GM12873 (cell line): ENCODE results near the gene MSH6.

ENCODE experiments used
- TF ChIP-seq, protein P1 (sequence below): IDR thresholded peaks from 2 replicates; pipeline ENCODE4 v1.5.1; 2012; ENCODE audit warnings: low read depth, mild to moderate bottlenecking, moderate library complexity, low read length, control low read depth; ENCODE audit not compliant: insufficient read depth; ENCODE audit errors: missing control alignments

MSH6 gene

DNA sequence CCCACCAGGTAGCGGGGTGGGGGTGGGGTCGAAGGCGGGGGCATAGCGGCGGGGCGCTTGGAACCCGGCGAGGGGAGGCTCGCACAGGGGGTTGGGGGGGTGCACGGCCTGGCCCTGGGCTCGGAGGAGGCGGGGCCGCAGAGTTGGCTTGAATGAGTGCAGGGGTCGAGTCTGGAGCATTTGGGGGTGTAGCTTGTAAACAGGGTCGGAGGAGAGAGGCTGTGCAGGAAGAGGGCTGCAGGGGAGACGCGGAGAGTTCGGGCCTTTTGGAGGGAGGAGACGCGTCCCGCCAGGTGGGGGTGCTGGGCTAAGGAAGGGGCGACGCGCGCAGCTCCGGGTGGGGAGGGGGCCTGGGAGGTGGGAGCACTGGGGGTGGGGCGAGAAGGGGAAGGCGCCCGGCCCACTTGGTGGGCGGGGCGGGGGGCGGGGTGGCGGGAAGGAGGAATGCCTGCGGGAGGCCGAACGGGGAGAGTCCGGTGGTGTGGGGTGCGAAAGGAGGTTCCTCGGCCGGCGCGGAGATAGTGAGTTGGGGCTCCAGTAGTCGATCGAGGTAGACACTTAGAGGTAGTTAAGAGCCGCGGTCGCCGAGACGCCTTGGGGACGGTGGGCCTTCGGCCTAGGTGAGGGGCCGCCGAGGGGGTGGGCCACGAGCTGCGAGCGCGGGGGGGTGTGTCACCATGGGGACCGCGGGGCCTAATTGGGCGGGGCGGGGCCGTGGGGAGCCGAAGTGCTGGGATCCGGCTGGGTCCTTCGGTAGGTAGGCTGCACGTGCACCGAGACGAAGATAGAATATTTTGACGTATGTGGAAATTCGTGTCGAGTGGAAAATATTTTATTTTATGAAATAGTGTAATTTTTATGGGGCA is 774 bp downstream of the MSH6 start:
- TF ChIP-seq, protein P1, sequence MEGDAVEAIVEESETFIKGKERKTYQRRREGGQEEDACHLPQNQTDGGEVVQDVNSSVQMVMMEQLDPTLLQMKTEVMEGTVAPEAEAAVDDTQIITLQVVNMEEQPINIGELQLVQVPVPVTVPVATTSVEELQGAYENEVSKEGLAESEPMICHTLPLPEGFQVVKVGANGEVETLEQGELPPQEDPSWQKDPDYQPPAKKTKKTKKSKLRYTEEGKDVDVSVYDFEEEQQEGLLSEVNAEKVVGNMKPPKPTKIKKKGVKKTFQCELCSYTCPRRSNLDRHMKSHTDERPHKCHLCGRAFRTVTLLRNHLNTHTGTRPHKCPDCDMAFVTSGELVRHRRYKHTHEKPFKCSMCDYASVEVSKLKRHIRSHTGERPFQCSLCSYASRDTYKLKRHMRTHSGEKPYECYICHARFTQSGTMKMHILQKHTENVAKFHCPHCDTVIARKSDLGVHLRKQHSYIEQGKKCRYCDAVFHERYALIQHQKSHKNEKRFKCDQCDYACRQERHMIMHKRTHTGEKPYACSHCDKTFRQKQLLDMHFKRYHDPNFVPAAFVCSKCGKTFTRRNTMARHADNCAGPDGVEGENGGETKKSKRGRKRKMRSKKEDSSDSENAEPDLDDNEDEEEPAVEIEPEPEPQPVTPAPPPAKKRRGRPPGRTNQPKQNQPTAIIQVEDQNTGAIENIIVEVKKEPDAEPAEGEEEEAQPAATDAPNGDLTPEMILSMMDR = peak; percentile 12

DNA sequence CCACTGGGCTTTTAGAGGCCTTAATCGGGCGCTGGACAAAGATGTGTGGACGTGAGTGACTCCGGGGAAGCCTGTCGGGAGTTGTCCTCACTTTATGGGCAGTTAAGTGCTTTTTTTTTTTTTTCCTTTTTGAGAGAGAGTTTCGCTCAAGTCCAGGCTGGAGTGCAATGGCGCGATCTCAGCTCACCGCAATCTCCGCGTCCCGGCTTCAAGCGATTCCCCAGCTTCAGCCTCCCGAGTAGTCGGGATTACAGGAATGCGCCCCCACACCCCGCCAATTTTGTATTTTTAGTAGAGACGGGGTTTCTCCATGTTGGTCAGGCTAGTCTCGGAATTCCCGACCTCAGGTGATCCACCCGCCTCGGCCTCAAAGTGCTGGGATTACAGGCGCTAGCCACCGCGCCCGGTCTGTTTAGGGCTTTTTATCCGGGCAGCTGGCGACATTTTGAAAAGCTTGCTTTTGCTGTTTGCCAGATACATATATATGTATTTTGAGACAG is 1.5 kb downstream of the MSH6 start:
- TF ChIP-seq, protein P1 = no peak

DNA sequence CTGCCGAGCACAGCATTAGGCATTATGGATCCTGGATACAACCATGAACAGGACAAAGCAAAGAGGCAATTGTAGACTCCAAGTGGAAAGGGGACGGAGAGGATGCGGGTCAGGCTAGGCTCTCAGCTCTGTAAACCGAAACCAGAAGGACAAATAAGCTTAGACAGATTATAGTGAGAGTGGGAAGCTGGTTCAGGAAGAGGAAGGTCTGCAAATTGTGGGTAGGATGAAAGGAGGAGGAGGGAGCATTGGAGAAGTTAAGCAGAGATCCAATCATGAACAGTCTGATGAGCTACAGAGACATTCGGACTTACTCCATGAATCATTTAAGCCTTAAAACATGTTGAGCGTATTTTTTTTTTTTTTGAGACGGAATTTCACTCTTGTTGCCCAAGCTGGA is 3.0 kb downstream of the MSH6 start:
- TF ChIP-seq, protein P1 = no peak

DNA sequence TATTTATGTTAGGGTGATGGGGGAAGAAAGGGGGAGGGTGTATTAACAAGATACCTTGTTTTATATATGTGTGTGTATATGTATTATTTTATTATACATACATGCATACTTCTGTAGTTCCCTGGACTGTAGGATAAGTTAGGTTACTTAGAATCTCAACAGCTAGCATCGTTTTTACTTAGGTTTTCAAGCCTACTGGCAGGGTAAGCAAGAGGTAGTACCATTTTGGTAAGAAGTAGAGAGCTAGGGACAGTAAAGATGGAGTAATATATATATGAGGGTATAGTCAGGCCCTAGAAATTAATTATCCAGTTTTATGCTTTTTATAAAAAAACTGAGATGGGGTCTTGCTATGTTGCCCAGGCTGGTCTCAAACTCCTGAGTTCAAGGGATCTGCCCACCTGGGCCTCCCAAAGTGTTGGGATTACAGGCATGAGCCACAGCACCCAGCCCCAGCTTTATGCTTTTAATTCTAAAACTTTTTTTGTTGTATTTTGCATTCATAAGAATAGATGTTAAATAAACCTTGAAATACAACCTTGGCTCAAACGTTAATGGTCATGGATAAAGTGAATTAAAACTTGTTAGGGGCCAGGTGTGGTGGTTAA is 13.2 kb downstream of the MSH6 start:
- TF ChIP-seq, protein P1 = no peak

DNA sequence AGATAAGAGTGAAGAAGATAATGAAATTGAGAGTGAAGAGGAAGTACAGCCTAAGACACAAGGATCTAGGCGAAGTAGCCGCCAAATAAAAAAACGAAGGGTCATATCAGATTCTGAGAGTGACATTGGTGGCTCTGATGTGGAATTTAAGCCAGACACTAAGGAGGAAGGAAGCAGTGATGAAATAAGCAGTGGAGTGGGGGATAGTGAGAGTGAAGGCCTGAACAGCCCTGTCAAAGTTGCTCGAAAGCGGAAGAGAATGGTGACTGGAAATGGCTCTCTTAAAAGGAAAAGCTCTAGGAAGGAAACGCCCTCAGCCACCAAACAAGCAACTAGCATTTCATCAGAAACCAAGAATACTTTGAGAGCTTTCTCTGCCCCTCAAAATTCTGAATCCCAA is 15.7 kb downstream of the MSH6 start:
- TF ChIP-seq, protein P1 = no peak

DNA sequence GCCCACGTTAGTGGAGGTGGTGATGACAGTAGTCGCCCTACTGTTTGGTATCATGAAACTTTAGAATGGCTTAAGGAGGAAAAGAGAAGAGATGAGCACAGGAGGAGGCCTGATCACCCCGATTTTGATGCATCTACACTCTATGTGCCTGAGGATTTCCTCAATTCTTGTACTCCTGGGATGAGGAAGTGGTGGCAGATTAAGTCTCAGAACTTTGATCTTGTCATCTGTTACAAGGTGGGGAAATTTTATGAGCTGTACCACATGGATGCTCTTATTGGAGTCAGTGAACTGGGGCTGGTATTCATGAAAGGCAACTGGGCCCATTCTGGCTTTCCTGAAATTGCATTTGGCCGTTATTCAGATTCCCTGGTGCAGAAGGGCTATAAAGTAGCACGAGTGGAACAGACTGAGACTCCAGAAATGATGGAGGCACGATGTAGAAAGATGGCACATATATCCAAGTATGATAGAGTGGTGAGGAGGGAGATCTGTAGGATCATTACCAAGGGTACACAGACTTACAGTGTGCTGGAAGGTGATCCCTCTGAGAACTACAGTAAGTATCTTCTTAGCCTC is 16.2 kb downstream of the MSH6 start:
- TF ChIP-seq, protein P1 = no peak

DNA sequence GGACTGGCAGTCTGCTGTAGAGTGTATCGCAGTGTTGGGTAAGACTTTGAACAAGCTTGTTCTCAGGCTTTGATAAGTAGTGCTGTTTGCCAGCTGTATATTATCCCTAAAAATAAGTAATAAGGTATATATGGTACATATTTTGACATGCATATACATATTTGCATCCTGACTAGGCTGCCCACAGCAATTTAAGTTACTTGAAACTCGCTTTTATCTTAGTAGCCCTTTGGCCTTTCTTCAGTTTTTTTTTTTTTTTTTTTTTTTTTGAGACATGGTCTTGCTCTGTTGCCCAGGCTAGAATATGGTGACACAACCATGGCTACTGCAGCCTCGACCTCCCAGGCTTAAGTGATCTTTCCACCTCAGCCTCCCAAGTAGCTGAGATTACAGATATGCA is 18.2 kb downstream of the MSH6 start:
- TF ChIP-seq, protein P1 = no peak
